ENCODE results near the gene MGAT4A.

Gene MGAT4A

GRCh38 chr2:98731041-98731893 lies at the start of gene MGAT4A:
Gene MGAT4A, minus strand, starts transcription at chr2:98731132. Its CDS starts 4,800 bp downstream, at chr2:98726332.
- DNase-seq, result peak; percentile 88

DNA sequence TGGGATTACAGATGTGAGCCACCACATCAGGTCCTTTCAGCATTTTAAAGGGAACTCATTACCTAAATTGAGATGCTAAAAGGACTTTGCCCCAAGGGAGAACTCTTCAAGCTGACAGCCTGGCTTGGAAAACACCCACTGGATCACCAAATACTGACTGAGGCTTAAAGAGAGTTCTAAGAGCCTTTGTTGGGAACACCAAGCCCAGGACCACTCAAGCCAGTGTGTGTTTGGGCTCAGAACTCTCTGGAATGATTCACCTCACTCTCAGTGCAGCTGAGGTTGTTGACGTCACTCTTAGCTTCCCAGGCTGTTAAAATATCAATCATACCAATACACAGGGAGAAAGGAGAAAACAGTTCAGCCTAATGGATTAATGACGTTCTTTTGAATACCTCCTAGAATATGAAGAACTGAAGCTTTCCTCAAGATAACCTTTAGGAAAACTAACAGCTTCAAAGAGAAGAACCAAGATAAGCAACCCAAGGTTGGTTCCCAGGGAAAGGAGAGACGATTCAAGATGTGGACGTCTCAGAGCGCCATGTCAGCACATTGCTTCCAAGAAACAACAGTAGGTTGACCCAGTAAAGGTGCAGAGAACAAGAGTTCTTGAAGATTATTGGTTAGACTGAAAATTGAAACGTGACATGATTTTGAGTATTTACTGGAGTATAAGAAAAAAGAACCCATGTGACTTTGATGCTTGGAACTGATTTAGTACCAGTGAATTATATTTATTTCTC lies 48.0 kb upstream of the MGAT4A start:
- no peak for DNase-seq

DNA sequence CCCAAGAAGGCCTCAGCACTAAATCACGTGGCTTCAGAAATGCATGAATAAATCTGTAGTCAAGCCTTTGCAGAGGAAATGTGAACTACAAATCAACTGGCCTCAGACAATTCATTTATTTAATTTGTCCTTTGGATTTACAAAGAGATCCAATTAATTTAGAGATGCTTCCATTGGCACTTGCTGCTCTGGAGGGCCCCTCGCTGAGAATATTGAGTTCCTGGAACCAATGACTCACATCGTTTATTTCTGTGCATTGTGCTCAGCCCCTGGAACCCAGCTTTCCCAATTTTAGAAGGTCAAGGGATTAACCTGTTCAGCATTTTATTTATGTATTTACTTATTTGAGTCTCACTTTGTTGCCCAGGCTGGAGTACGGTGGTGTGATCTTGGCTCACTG lies 47.2 kb upstream of the MGAT4A start:
- DNase-seq, result no peak

DNA sequence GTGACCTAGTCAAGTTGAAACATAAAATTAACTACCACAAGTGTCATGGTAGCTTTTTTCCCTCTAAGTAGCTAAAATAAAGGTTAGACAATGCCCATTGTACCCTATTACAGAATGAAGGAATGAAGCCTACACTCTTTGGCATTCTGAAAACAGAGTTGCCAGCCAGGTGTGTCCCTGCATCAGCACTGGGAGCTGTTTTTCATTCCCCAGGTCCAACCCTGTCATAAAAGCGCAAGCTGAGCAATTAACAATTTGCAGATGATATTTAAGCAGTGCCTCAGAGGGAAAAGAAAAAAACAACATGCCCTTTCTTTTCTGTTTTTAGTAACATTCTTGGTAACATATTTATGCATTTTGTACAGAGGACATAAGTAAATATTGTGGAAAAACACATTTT lies 46.8 kb upstream of the MGAT4A start:
- no peak for DNase-seq

- no peak for DNase-seq
Measured at GRCh38 chr2:98777076-98777475, 46.1 kb upstream of the MGAT4A start.

DNA sequence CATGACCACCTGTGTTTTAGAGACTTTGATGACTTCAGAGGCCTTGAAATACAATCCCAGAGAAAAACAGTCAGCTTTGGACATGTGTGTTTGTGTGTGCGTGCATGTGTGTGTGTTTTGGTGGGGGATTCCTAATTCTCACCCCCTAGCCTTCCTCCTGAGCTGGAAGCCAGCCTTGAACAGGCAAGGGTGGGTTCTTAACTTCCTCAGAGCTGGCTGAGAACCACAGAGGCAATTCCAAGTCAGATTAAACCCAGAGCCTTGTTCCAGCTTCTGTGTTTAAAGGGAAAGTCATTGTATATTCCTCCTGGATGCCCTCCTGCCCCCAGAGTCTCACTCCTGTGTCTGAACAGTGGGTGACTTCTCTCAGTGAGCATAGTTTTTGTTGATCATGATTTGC lies 45.2 kb upstream of the MGAT4A start:
- DNase-seq, result no peak

DNA sequence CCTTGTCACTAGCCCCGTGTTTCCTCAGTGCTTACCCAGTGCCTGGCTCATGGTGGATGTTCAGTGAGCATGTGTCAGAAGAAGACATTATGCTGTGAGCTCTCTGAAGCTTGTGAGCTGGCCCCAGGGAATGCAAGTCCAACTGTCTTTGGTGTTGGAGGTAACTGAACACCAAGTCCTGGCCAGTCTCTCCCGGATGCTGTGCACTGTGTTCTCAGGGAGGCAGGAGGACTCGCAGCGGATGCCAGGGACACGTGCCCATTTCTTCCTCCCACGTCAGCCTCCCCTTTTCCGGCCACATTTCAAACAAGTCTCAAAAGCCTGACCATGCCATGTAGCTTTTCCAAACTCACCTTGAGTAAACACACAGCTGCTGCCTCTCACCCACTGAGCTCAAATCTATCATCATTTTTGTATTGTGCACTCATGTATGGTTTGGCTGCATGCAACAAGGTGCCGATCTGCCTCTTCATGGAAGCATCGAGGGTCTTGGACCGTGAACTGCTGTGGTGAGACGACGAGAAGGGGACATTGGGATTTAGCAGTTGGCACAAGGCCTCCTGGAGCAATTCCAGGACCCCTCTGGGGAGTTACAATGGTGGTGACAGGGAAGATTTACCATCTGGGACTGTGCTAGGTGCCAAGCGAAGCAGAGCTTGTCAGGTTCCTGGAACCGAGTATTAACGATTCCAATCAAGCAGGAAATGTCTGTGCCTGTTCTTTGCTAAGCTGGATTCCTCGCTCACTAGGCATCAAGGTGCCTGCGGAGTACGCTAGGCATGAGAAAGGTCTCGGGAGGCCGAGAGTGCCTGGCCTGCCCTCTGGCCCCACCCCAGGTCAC lies 44.4 kb upstream of the MGAT4A start:
- DNase-seq, result no peak

GRCh38 chr2:98773907-98774306 lies 43.0 kb upstream of the MGAT4A start:
- DNase-seq, result no peak

- no peak for DNase-seq
Measured at GRCh38 chr2:98773169-98773568, 42.2 kb upstream of the MGAT4A start.

DNA sequence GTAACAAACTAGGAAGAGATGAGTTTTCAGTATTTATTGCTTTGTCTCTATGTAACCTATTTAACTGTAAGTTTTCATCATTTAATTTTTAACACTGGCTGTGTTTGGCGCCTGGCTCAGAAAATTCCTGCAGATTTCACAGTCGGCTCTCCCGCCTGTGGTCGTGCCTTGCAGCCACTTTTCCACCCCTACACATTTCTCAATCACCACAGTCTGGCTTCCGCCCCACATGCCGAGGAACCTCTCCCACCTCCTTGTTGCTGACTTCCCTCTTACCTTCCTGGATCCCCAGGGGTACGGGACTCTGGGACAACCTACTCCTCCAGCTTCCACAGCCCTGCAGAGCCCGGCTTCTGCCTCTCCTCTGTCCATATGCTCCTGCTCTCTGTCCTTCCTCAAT lies 41.6 kb upstream of the MGAT4A start:
- DNase-seq, result no peak

GRCh38 chr2:98771721-98772524 lies 41.0 kb upstream of the MGAT4A start:
- peak; percentile 90 for DNase-seq

DNA sequence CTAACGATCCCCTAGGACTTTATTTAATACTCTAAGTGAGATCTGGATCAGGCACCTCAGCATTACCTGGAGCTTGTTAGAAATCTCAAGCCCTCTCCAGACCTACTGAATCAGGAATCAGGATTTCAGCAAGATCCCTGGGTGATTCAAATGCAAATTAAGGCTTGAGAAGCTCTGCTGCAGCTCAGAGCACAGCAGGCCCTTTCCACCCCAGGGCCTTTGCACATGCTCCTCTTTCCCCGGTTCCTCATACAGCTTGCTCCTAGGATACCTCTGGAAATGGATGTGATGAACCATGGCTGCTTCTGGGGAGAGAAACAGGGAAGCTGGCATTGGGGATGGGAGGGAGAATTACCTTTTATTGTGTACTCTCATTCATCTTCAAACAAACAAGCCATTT lies 40.3 kb upstream of the MGAT4A start:
- no peak for DNase-seq

DNA sequence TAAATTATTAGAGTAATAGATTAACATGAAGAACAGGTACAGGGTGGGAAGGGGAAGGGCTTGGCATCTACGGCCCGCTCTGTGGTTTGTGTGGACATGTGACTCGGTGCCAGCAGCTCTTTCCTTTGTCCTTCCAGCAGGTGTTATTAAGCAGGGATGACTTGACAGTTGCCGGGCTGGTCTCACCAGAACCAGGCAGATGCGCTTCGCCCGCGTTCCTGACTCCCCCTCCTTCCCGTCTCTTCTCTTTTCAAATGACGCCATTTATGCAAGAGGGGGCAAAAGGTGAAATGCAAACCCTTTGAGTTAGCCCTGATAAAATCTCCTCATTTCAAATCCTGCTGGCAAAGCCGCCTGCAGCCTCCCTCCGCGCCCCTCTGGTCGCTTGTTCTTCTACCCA lies 38.9 kb upstream of the MGAT4A start:
- no peak for DNase-seq

DNA sequence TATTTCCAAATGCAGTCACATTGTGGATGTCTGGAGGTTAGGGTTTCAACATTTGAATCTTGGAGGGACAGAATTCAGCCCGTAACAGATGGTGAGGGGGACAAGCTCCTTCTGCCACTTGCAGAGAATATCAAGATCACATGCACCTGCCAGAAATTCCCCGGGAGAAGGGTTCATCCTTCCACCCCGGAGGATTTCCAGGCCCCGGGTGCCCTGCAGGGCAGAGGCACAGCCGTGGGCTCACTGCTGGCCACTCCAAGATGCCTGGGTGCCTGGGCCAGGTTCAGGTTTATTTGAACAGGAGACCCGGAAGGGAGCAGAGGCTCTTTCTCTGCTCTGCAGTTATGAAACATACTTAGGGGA lies 38.2 kb upstream of the MGAT4A start:
- DNase-seq, result no peak

DNA sequence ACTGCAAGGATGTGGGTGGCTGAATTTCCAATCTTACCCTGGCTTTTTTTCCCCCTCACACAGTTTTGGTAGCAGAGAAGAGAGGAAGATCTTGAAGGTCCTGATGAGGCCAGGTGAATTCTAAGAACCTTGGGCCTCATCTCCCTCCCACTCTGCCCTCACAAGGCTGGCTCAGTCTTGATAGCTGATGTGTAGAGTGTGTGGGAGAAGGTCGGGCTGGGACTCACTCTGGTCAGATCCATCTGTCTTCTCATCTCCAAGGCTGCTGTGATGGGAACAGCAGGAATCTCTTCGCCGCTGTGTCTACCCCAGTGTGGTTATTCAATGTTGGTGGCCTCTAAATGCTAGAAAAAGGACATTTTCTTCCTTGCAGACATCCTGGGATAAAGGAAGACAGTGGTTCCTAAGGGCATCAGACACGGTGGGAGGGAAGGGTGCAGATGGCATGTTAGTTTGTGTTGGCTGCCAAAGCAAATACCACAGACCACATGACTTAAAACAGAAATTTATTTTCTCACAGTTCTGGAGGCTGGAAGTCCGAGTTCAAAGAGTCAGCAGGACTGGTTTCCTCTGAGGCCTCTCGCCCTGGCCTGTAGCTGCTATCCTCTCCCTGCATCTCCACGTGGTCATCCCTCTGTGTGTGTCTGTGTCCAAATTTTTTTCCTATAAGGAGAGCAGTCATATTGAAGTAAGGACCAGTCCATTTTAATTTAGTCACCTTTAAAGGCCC lies 37.6 kb upstream of the MGAT4A start:
- peak; percentile 74 for DNase-seq

- DNase-seq, result peak; percentile 88
Measured at GRCh38 chr2:98764499-98764898, 33.6 kb upstream of the MGAT4A start.

DNA sequence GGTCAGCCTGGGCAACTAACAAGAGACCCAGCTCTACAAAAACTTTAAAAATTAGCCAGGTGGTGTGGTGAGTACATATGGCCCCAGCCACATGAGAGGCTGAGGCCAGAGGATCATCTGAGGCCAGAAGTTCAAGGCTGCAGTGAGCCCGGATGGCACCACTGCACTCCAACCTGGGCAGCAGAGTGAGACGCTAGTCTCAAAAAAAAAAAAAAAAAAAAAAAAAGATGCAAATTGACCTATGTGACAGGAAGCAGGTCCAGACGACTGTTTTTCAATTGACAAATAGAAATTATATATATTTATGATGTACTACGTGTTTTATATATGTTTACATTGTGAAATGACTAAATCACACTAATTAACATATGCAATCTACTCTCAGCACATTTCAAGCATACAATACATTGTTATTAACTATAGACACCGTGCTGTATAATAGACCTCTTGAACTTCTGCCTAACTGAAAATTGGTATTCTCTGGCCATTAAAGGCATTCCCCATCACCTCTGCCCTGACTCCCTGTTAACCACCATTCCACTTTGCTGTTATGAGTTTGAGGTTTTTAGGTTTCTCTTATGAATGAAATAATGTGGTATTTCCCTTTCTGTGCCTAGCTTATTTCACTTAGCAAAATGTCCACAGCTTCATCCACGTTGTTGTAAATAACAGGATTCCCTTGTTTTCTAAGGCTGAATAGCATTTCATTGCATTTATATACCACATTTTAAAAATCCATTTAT lies 32.4 kb upstream of the MGAT4A start:
- DNase-seq, result no peak

GRCh38 chr2:98761909-98762308 lies 31.0 kb upstream of the MGAT4A start:
- DNase-seq, result no peak

GRCh38 chr2:98761267-98761781 lies 30.4 kb upstream of the MGAT4A start:
- peak; percentile 53 for DNase-seq

GRCh38 chr2:98759827-98760625 lies 29.1 kb upstream of the MGAT4A start:
- DNase-seq, result peak; percentile 88
